Limb (tissue), 2 donors: ENCODE data around the gene CEP57L1.
"Not testable (repeated sequence)": the region's sequence is repeated elsewhere in the genome, so short reads cannot be mapped to it uniquely, and the experiment has no call there.

Experiments used
- DNase-seq, 2 donors: peaks; one replicate each; pipeline ENCODE4 v3.0.0-alpha.2; 2016; ENCODE audit errors: extremely low spot score in 2 of 2

The CEP57L1 gene

GRCh38 chr6:109104512-109104911 lies 9.2 kb downstream of the CEP57L1 start:
- DNase-seq, result no peak

- no peak for DNase-seq
Measured at GRCh38 chr6:109105681-109106080, 10.4 kb downstream of the CEP57L1 start.

GRCh38 chr6:109109663-109110062 lies 14.4 kb downstream of the CEP57L1 start:
- DNase-seq, result not testable (repeated sequence)

GRCh38 chr6:109112663-109113062 lies 17.4 kb downstream of the CEP57L1 start:
- not testable (repeated sequence) for DNase-seq

- no peak for DNase-seq
Measured at GRCh38 chr6:109117346-109118035, 22.2 kb downstream of the CEP57L1 start.

- DNase-seq, result no peak
Measured at GRCh38 chr6:109118337-109118736, 23.0 kb downstream of the CEP57L1 start.

GRCh38 chr6:109118871-109119354 lies 23.6 kb downstream of the CEP57L1 start:
- DNase-seq, result no peak

- peak in 1 of 2 donors; percentile 2 for DNase-seq
Measured at GRCh38 chr6:109121411-109121810, 26.1 kb downstream of the CEP57L1 start.

- no peak for DNase-seq
Measured at GRCh38 chr6:109124219-109124618, 28.9 kb downstream of the CEP57L1 start.

GRCh38 chr6:109125504-109125903 lies 30.2 kb downstream of the CEP57L1 start:
- no peak for DNase-seq

- DNase-seq, result no peak
Measured at GRCh38 chr6:109130065-109130464, 34.8 kb downstream of the CEP57L1 start.

GRCh38 chr6:109135600-109135999 lies 40.3 kb downstream of the CEP57L1 start:
- not testable (repeated sequence) for DNase-seq

GRCh38 chr6:109136039-109136438 lies 40.7 kb downstream of the CEP57L1 start:
- not testable (repeated sequence) for DNase-seq

- DNase-seq, result not testable (repeated sequence)
Measured at GRCh38 chr6:109136530-109136929, 41.2 kb downstream of the CEP57L1 start.

- DNase-seq, result no peak
Measured at GRCh38 chr6:109139109-109139508, 43.8 kb downstream of the CEP57L1 start.

GRCh38 chr6:109142067-109142466 lies 46.8 kb downstream of the CEP57L1 start:
- DNase-seq, result not testable (repeated sequence)

GRCh38 chr6:109143191-109143590 lies 47.9 kb downstream of the CEP57L1 start:
- no peak for DNase-seq

GRCh38 chr6:109148251-109148650 lies 52.9 kb downstream of the CEP57L1 start:
- not testable (repeated sequence) for DNase-seq

- DNase-seq, result not testable (repeated sequence)
Measured at GRCh38 chr6:109148716-109149115, 53.4 kb downstream of the CEP57L1 start.

- DNase-seq, result no peak
Measured at GRCh38 chr6:109153752-109154151, 58.4 kb downstream of the CEP57L1 start.

GRCh38 chr6:109164331-109164730 lies 69.0 kb downstream of the CEP57L1 start:
- no peak for DNase-seq

- peak; percentile 40 to 69 for DNase-seq
Measured at GRCh38 chr6:109165392-109165974, 70.2 kb downstream of the CEP57L1 start.

GRCh38 chr6:109166673-109167072 lies 71.4 kb downstream of the CEP57L1 start:
- no peak for DNase-seq
